ENCODE results near the gene ZNF486.
"Not testable (repeated sequence)": the region's sequence is repeated elsewhere in the genome, so short reads cannot be mapped to it uniquely, and the experiment has no call there.

Gene ZNF486

DNA sequence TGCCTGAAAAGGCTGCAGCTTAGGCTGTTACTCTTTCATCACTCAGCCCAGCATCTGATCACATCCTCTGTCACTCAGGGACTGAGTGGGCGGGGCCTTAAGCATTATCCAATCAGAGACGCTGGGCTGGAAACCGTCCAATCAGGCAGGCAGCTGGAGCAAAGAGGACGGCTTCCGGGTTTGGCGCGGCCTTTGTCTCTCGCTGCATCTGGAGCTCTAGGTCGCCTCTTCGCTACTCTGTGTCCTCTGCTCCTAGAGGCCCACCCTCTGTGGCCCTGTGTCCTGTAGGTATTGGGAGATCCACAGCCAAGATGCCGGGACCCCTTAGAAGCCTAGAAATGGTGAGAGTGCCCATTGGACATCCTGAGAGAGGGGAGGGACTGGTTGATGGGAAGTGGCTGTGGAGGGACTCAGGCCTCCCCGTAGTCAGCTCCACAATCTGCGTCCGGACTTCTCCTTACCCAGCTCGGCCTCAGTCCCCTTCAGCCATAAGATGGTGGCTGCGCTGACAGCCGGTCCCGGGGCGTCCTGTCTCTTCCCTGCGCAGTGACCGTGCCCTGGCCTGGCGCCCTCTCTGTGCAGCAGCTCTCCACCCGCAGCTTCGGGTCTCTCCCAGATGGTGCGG lies at the start of gene ZNF486:
ZNF486 (plus strand) TSS at position 195 of the 625 bp plus-strand sequence; CDS start at position 312, 117 bp downstream.
- peak; percentile 92 for DNase-seq

GRCh38 chr19:20118064-20118839 lies 48.8 kb upstream of the ZNF486 start:
- DNase-seq: not testable (repeated sequence)

DNA sequence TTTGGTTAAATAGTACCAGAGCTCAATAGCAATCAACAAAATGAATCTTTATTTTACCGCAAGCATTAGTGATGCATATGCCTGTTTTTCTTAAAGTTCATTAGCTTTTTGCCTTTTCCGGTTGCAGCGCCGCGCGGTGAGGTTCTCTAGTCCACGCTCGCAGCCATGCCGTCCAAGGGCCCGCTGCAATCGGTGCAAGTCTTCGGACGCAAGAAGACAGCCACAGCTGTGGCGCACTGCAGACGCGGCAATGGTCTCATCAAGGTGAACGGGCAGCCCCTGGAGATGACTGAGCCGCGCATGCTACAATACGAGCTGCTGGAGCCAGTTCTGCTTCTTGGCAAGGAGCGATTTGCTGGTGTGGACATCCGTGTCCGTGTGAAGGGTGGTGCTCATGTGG lies 42.1 kb upstream of the ZNF486 start:
- no peak for DNase-seq

- DNase-seq: not testable (repeated sequence)
These were observed 34.1 kb upstream of the ZNF486 start for GRCh38 chr19:20132933-20133332.

DNA sequence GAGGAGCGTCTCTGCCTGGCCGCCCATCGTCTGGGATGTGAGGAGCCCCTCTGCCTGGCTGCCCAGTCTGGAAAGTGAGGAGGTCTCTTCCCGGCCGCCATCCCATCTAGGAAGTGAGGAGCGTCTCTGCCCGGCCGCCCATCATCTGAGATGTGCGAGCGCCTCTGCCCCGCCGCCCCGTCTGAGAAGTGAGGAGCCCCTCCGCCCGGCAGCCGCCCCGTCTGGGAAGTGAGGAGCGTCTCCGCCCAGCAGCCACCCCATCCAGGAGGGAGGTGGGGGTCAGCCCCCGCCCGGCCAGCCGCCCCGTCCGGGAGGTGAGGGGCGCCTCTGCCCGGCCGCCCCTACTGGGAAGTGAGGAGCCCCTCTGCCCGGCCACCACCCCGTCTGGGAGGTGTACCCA lies 29.3 kb upstream of the ZNF486 start:
- DNase-seq: not testable (repeated sequence)

- no peak for DNase-seq
These were observed 15.3 kb upstream of the ZNF486 start for GRCh38 chr19:20151617-20152145.

DNA sequence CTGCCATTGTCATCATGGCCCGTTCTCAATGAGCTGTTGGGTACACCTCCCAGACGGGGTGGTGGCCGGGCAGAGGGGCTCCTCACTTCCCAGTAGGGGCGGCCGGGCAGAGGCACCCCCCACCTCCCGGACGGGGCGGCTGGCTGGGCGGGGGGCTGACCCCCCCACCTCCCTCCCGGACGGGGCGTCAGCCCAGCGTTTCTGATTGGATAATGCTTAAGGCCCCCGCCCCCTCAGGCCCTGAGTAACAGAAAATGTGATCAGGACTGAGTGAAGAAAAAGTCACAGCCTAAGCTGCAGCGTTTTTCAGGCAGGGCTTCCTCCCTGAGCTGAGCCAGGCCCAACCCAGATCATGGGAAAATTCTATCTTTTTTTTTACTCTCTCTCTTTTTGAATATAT lies 14.5 kb upstream of the ZNF486 start:
- DNase-seq: not testable (repeated sequence)

GRCh38 chr19:20153281-20153680 lies 13.7 kb upstream of the ZNF486 start:
- DNase-seq: no peak

- DNase-seq: no peak
These were observed 12.4 kb upstream of the ZNF486 start for GRCh38 chr19:20154636-20155035.

- DNase-seq: peak; percentile 6
These were observed 4.2 kb upstream of the ZNF486 start for GRCh38 chr19:20162821-20163220.

DNA sequence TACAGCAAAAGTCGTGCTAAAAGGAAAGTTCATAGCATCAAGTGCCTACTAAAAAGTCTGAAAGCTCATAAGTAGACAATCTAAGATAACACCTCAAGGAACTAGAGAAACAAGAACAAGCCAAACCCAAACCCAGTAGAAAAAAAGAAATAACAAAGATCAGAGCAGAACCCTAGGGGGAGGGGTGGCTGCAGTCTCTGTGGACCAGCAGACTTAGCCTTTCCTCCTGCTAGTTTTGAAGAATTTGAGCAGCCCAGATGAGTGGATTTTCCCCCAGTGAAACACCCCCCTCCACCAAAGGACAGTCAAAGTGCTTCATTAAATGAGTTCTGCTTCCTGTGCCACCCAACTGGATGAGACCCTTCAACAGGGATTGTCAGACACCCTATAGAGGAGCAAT lies 2.6 kb upstream of the ZNF486 start:
- no peak for DNase-seq

DNA sequence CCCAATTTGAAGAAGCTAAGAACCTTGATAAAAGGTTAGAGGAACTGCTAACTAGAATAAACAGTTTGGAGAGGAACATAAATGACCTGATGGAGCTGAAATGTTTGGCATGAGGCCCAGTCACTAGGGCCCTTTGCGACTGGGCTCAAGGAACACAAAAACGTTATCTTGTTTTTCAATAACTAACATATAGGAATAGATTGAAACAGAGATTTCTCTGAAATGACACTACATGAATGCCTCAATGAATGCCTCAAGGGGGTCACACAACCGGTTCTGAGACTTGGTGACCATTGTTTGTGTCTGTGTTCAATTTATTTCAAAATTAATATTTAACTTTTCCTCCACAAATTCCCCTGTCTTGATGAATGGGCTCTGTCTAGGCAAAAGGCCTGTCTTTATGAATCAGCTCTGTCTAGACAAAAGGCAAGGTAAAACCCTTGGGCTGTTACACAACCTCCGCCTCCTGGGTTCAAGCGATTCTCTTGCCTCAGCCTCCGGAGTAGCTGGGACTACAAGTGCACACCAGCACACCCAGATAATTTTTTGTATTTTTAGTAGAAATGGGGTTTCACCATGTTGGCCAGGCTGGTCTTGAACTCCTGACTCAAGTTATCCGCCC lies 932 bp upstream of the ZNF486 start:
- DNase-seq: no peak

DNA sequence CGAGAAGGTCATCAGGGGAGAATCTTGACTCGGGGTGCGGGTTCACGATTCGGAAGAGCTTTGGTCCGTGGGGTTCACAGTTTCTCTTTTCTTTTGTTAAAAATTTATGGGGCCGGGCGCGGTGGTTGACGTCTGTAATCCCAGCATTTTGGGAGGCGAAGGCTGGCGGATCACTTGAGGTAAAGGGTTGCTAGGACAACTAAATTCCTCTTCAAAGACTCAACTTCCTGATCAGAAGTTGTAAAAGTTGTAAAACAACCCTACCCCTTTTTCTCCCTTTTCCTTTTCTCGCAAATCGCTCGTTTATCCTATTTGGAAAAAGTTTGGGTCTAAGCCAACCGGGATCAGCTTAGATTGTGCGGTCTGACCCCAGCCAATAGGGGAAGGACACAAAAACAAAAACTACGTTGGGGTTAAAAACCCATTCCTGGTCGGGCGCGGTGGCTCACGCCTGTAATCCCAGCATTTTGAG lies 673 bp downstream of the ZNF486 start:
- DNase-seq: no peak

GRCh38 chr19:20171285-20171684 lies 4.3 kb downstream of the ZNF486 start:
- DNase-seq: no peak

DNA sequence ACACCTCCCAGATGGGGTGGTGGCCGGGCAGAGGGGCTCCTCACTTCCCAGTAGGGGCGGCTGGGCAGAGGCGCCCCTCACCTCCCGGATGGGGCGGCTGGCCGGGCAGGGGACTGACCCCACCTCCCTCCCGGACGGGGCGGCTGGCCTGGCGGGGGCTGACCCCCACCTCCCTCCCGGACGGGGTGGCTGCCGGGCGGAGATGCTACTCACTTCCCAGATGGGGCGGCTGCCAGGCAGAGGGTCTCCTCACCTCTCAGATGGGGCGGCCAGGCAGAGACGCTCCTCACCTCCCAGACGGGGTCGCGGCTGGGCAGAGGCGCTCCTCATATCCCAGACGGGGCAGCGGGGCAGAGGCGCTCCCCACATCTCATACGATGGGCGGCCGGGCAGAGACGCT lies 8.8 kb downstream of the ZNF486 start:
- not testable (repeated sequence) for DNase-seq

DNA sequence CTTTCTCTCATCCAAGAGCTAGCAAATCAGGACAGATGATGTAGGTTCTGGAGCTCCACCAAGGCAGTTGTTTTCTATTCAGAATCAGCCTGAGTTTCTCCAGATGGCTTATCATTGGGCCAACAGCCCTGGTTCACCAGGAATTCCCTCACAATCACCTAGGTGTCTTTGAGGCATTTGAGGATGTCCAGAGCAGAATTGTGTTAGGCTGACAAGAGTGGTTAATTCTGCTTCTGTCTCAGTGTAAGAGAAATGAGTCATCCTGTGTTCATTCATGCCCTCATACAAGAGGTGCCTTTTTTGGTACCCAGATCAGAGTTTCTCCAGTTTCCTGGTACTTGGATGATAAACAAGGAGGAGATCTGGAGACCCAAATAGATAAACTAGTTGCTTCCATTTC lies 12.9 kb downstream of the ZNF486 start:
- DNase-seq: peak; percentile 11

DNA sequence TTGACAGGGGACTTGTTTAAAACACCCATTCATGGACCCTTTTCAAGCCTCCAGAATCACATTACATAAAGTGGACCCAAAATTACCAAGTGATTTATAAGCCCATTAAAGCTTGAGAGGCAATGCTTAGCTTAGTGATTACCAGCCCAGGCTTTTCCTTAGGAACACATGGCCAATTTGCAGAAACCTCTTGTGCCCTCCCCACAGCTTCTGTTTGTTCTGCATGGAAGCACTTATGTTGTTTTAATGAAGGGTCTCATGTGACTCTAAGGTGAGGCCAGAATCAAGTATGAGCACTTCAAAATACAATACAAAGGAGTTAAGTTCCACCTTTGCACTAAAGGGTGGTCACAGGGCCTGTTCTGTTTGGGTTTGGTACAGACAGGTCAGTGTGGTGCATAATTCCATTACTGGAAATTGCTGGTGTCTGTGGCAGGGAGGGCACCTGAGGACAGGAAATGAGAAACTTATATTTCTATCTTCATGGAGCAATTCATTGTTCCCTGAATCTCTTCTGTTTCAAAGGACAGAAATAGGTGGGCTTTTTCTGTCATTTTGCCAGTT lies 15.3 kb downstream of the ZNF486 start:
- no peak for DNase-seq

DNA sequence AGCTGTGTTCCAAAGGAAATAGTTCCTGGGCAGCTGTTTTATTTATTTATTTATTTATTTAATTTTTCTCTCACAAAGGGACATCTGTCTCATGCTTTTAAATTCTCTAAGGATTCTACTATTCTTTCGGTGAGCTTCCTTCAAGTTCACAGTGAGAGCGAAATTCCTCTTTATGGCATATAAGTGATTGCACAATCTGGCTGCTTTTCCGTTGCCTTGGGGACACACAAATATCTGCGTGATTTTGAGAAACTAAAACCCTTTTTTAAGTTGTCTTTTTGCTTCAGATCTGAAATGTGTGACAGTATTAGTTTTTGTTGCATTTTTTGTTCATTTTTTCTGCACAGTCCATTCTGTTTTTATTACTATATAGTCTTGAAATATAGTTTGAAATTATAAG lies 19.2 kb downstream of the ZNF486 start:
- DNase-seq: no peak

- no peak for DNase-seq
These were observed 30.7 kb downstream of the ZNF486 start for GRCh38 chr19:20197747-20198146.

GRCh38 chr19:20209051-20209450 lies 42.0 kb downstream of the ZNF486 start:
- no peak for DNase-seq

GRCh38 chr19:20214366-20214765 lies 47.4 kb downstream of the ZNF486 start:
- not testable (repeated sequence) for DNase-seq

DNA sequence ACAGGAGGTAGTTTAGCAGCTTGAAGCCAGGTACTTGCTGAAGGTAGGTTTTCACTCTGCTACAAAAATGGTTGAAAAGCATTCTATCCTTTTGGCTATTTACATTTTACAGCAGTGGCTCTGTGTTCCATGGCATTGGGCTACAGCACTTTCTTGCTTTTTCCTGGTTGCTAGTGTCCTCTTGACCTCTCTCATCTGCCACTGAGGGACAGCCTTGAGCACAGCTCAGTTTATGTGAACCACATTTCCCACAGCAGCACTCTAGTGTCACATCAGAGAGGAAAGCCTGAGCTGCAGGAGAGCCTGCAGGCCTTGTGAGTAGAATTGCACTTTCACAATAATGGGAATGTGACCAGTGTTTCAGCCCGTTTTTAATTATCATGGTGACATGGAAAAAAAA lies 54.6 kb downstream of the ZNF486 start:
- not testable (repeated sequence) for DNase-seq

DNA sequence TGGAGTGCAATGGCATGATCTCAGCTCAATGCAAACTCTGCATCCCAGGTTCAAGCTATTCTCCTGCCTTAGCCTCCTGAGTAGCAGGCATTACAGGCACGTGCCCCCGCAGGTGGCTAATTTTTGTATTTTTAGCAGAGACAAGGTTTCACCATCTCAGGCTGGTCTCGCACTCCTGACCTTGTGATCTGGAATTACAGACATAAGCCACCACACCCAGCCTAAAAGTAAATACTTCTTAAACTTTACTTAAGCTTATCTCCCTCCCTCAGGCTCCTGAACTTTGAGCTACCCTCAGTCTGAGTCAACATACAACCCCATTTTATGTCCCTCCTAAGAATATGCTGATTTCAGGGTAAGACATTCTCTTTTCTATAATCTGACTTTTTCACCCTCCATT lies 66.1 kb downstream of the ZNF486 start:
- DNase-seq: no peak
